Stimulated activated CD8-positive, alpha-beta memory T cell treated with anti-CD3 and anti-CD28 coated beads, Interleukin-7, amount 100 ng/mL, for 48 hours (primary cell): Measurements from ENCODE around the gene SDSL.

Source experiments
- DNase-seq, 2 donors: peaks; one replicate each; pipeline ENCODE4 v3.0.0-alpha.2; 2020; ENCODE audit warnings: low read depth in 1 of 2; ENCODE audit errors: extremely low read depth in 1 of 2

SDSL gene

GRCh38 chr12:113467502-113468364, 45.6 kb downstream of the SDSL start:
- no peak for DNase-seq

DNA sequence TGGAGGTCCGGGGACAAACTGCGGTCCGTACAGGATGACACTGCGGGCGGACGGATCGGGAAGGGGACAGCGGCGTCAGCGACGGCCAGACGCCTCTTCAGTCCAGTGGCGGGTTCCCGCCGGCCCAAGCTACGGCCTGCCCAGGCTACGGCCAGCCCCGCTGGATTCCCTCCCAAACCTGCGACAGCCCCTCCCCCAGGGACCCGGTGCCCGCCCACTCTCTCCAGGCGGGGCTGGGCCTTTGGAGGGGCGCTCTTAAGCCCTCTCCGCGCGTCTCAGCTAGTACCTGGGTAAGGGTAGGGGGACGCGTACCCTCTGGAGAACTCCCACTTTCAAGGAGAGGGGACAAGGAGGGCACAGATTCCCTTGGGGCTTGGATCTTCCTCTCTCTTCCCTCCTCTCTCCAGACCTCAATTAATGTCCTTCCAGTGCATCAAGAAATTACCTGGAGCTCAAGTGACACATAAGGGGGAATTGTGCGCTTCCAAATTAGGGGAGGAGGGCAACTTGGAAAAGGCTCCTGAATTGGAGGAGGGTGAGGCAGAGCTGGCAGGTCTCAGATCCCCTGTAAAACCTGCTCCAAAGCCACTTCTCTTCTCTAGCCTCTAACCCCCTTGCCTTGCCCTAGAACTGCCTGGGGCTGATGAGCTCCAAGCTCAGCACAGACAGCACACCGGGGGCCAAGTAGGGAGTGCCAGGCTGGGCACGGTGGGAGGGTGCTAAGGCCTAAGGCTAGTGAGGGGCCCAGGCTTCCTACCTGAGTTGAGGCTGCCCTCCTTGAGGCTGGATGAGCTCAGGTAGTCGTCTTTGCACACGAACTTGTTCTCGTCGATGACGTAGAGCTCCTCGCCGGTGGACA, 46.4 kb downstream of the SDSL start:
- no peak for DNase-seq

GRCh38 chr12:113469224-113469948, 47.2 kb downstream of the SDSL start:
- no peak for DNase-seq

GRCh38 chr12:113469949-113470743, 48.0 kb downstream of the SDSL start:
- no peak for DNase-seq

- DNase-seq: no peak
Observed at GRCh38 chr12:113470871-113471618, 48.9 kb downstream of the SDSL start.

GRCh38 chr12:113471619-113472171, 49.5 kb downstream of the SDSL start, which contains the start of gene LHX5:
TSS of gene LHX5 (minus strand) at chr12:113471871. CDS start at chr12:113471498, 373 bp downstream.
- no peak for DNase-seq

DNA sequence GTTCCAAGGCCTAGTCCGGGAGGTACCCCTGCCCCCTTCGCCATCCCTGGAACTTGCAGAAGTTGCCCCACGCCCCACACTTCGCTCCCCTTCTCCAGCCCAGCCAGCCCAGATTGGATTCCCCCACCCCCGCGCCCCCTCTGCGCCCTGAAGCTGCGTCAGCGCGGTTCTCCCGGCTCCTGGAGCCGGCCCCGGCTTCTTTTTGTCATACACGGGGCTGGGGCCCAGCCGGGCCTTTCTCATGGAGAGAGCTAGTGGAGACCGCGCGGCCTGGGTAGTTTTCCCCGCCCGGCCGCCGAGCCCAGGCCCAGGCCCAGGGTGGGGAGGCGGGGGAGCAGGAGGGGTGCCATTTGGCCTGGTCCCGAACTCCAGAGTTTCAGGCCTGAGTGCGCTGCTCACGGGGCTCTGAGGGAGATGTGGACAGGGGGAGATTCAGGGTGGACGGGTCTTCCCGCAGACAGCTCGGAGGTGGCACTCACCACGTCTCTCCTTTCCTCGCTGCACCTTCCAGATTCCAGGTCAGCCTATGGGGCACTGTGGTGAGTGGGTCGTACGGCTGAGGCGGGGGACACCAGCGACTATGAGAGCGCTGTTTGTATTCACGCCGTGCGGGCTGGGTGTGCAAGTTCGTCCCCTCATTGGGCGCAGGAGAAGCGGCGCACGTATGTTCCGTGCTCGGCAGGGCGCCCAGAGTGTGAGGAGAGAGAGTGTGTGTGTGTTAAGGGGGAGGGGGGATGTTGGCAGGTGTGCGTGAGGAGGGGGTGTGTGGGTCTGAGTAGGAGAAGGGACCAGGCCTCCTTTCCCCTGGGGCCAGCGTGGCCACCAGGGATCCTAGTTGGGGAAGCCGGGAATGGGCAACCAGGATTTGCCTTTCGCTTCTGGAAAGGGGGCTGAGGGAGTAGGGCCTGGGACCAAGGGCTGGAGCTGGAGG, 50.3 kb downstream of the SDSL start:
- DNase-seq: no peak

- DNase-seq: no peak
Observed at GRCh38 chr12:113473400-113473799, 51.2 kb downstream of the SDSL start.

DNA sequence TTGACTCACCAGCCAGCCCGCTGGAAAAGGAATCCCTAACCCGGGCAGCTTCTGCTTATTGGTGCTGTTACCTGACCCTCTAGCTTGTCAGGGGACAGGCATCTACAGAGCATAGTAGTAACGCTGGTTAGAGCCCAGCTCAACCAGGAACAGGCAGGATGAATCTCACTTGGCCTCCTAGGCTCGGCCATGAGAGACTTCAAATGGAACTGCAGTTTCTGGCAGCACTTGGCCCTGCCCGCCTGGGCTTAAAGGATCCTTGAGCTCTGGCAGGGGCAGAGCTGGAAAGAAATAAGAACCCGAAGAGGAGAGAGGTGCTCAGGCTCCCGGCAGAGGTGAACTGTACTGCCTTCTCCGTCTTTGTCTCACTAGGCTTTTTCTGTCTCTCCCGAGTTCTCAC, 51.8 kb downstream of the SDSL start:
- no peak for DNase-seq

GRCh38 chr12:113474635-113475436, 52.7 kb downstream of the SDSL start:
- no peak for DNase-seq

DNA sequence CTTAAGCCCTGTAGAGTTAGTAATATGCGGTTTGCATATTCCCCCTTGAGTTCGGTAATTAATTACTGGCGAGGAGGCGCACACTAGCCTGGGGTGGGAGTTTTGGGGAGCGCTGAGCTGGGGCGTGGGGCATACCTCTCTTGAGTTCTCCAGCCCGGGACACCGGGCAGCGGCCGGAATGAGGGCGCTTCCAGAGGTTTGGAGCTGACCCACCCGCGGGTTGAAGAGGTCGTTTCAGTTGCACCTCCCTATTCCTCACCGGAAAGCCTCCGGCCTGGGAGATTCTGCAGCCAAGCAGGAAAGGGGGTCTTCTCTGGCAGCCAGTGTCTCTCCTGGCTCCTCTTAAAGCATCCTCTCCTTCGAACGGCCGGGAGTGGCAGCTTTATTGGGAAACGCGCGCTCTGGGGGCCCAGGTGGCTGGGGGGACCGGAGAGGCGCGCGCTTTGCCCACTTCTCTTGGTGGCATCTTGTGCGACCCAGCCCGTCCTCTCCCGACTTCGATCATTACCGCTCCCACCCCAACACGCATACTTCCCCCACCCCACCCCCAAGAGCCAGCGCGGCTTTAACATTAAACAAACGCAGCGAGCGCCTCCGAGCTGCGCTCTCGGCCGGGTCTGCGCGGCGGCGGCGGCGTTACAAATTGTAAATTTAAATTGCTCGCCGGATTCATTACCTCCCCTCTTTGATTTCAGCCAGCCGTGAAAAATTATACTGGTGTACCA, 53.4 kb downstream of the SDSL start:
- no peak for DNase-seq

- no peak for DNase-seq
Observed at GRCh38 chr12:113476176-113476986, 54.2 kb downstream of the SDSL start.

GRCh38 chr12:113477171-113477841, 55.1 kb downstream of the SDSL start:
- no peak for DNase-seq

DNA sequence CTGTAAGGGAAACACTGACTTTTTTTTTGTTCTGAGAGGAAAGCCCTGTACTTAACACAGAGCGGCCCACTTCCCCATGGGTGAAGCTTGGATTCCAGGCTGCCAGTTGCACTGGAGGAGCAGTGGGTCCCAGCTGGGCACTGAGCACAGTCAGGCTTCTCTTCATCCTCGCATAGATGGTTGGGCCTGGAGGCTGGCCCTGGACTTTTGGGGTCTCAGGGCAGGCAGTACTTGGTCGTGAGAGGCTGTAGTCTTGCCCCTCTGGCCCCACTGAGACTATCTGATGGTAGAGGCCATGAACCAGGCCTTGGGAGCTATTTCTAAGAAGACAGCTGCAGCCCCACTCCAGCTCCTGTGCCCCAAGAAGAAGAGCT, 55.6 kb downstream of the SDSL start:
- no peak for DNase-seq

DNA sequence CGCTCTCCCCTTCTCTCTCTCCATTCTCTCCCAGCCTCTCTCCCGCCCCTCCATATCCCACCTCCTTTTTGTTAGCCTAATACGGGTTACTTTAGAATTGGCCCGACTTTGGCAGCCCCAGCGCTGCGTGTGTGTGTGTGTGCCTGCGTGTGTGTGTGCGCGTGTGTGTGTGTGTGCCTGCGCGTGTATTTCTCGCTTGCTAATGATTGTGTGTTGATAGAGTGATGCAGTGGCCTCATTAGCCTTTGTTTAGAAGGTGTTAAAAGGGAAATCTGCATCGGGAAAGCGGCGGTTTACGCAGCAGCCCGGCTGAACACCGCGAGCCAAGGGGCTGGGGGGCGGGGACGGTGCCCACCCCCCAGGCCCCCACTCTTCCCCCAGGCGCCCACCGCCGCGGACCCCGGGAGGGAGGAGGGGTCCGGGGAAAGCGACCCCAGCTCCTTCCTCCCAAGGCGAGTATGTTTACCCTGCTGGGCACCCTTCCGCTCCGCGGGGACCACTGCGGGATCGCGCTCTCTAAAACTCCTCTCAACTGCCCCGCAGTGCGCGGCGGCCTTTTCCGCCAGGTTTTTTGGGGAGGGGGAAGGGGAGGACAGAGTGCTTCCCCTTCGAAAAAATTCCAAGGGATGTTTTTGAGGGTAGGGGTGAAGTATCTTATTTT, 56.3 kb downstream of the SDSL start:
- DNase-seq: no peak
